ENCODE data around the gene SEMA3B.

GRCh38 chr3:50279255-50280016, 10.5 kb downstream of the SEMA3B start:
- no peak for TF ChIP-seq CTCF (IDR thresholded peaks at IDR 0.05)
- no peak for TF ChIP-seq CREB1 (CRISPR knock-in tag; IDR thresholded peaks at IDR 0.05)
- TF ChIP-seq ZBTB21 (CRISPR knock-in tag; IDR thresholded peaks at IDR 0.05; ENCODE audit: borderline replicate concordance), result no peak
- TF ChIP-seq ESRRA (CRISPR knock-in tag; IDR thresholded peaks at IDR 0.05; ENCODE audit: borderline replicate concordance), result no peak
